HepG2 (cell line): ENCODE data around the gene ST3GAL2. TPM values are rescaled to one million over a fixed set of nuclear protein-coding genes. Genes with fewer than 3 reads are reported as not detected.

ENCODE experiments used
- CBX5 ChIP-seq: sonication (generic); formaldehyde crosslinking; IDR thresholded peaks from 2 replicates; pipeline ENCODE4 v1.4.0; 2020; ENCODE audit warnings: missing genetic modification reagents, borderline replicate concordance
- CENPX ChIP-seq: sonication (generic); formaldehyde crosslinking; IDR thresholded peaks from 2 replicates; pipeline ENCODE4 v1.9.0; 2021; ENCODE audit warnings: mild to moderate bottlenecking, missing genetic modification reagents, moderate library complexity
- DNMT3B ChIP-seq: conservative IDR thresholded peaks from 2 replicates; pipeline ENCODE4 v1.6.1; 2016; ENCODE audit warnings: missing biosample characterization, control low read depth
- FOXC1 ChIP-seq: sonication (generic); formaldehyde crosslinking; IDR thresholded peaks from 2 replicates; pipeline ENCODE4 v1.8.0; 2022; ENCODE audit warnings: mild to moderate bottlenecking, missing genetic modification reagents, borderline replicate concordance
- FOXK1 ChIP-seq: sonication (generic); formaldehyde crosslinking; IDR thresholded peaks from 2 replicates; pipeline ENCODE4 v1.4.0; 2020; ENCODE audit warnings: low read depth, missing genetic modification reagents, borderline replicate concordance
- GTF3A ChIP-seq: sonication (generic); formaldehyde crosslinking; conservative IDR thresholded peaks from 2 replicates; pipeline ENCODE4 v1.4.0; 2020; ENCODE audit warnings: mild to moderate bottlenecking, missing genetic modification reagents
- HNF4A ChIP-seq: sonication (generic); formaldehyde crosslinking; IDR thresholded peaks from 2 replicates; pipeline ENCODE4 v1.4.0; 2020; ENCODE audit warnings: missing genetic modification reagents
- HOXA9 ChIP-seq: sonication (generic); formaldehyde crosslinking; IDR thresholded peaks from 2 replicates; pipeline ENCODE4 v1.8.1; 2022; ENCODE audit warnings: missing genetic modification reagents, mild to moderate bottlenecking, moderate library complexity, borderline replicate concordance
- KLF12 ChIP-seq: sonication (generic); formaldehyde crosslinking; IDR thresholded peaks from 2 replicates; pipeline ENCODE4 v1.4.0; 2020; ENCODE audit warnings: missing genetic modification reagents, borderline replicate concordance
- MEF2D ChIP-seq: sonication (generic); formaldehyde crosslinking; IDR thresholded peaks from 2 replicates; pipeline ENCODE4 v1.5.1; 2020; ENCODE audit warnings: mild to moderate bottlenecking, missing genetic modification reagents
- MLX ChIP-seq: IDR thresholded peaks from 2 replicates; pipeline ENCODE4 v1.6.1; 2016
- MXD3 ChIP-seq: IDR thresholded peaks from 2 replicates; pipeline ENCODE4 v1.6.1; 2016; ENCODE audit warnings: mild to moderate bottlenecking, missing biosample characterization, missing genetic modification reagents
- PPARG ChIP-seq: conservative IDR thresholded peaks from 2 replicates; pipeline ENCODE4 v1.6.1; 2016; ENCODE audit warnings: missing biosample characterization, missing genetic modification reagents
- ZNF12 ChIP-seq: sonication (generic); formaldehyde crosslinking; IDR thresholded peaks from 2 replicates; pipeline ENCODE4 v1.5.0; 2020; ENCODE audit warnings: missing genetic modification reagents
- ZNF205 ChIP-seq: IDR thresholded peaks from 2 replicates; pipeline ENCODE4 v1.6.1; 2018; ENCODE audit warnings: missing biosample characterization, missing genetic modification reagents
- ZNF337 ChIP-seq: sonication (generic); formaldehyde crosslinking; IDR thresholded peaks from 2 replicates; pipeline ENCODE4 v1.5.1; 2020; ENCODE audit warnings: missing genetic modification reagents, low read depth, mild to moderate bottlenecking, borderline replicate concordance
- ZNF549 ChIP-seq: sonication (generic); formaldehyde crosslinking; IDR thresholded peaks from 2 replicates; pipeline ENCODE4 v1.5.0; 2020; ENCODE audit warnings: missing genetic modification reagents
- ZNF589 ChIP-seq: sonication (generic); formaldehyde crosslinking; conservative IDR thresholded peaks from 2 replicates; pipeline ENCODE4 v1.8.0; 2022; ENCODE audit warnings: mild to moderate bottlenecking, moderate library complexity, missing genetic modification reagents
- ZNF616 ChIP-seq: sonication (generic); formaldehyde crosslinking; IDR thresholded peaks from 2 replicates; pipeline ENCODE4 v1.5.0; 2020; ENCODE audit warnings: low read depth, mild to moderate bottlenecking, missing genetic modification reagents
- ZNF790 ChIP-seq: sonication (generic); formaldehyde crosslinking; IDR thresholded peaks from 2 replicates; pipeline ENCODE4 v1.8.0; 2022; ENCODE audit warnings: missing genetic modification reagents, mild to moderate bottlenecking, borderline replicate concordance
- ZSCAN25 ChIP-seq: sonication (generic); formaldehyde crosslinking; IDR thresholded peaks from 2 replicates; pipeline ENCODE4 v1.8.0; 2022; ENCODE audit warnings: mild to moderate bottlenecking, missing genetic modification reagents
- ZSCAN29 ChIP-seq: sonication (generic); formaldehyde crosslinking; conservative IDR thresholded peaks from 2 replicates; pipeline ENCODE4 v1.4.0; 2020; ENCODE audit warnings: mild to moderate bottlenecking, missing genetic modification reagents
- polyA plus RNA-seq, 8 experiments: library from polyadenylated mRNA; depleted of rRNA in 3 of 8; stranded (reverse) in 7 of 8; unstranded in 1 of 8; fragments of >200 nt; fragmentation: Illumina TruSeq in 4 of 8; extraction: Trizol in 4 of 8; gene quantifications; 2 replicates each; pipeline versions ENCODE4 v1.2.1 to v1.2.3, GENCODE V29; 2011 to 2016; ENCODE audit warnings: low read depth in 4 of 8, missing spikeins in 1 of 8, mixed read lengths in 1 of 8; ENCODE audit not compliant: insufficient read depth in 1 of 8
- total RNA-seq, 5 experiments: library from RNA; depleted of rRNA; stranded (reverse); fragments of >200 nt; fragmentation: Illumina TruSeq; extraction: Trizol; gene quantifications; 2 replicates each; pipeline ENCODE4 v1.2.3, GENCODE V29; 2016; ENCODE audit warnings: low read depth in 1 of 5
- TF ChIP-seq, protein P1 (sequence below): sonication (generic); formaldehyde crosslinking; IDR thresholded peaks from 2 replicates; pipeline ENCODE4 v1.4.0; 2020; ENCODE audit warnings: missing genetic modification reagents, mild to moderate bottlenecking, borderline replicate concordance
- TF ChIP-seq, protein P2 (sequence below): conservative IDR thresholded peaks from 2 replicates; pipeline ENCODE4 v1.6.1; 2018; ENCODE audit warnings: missing genetic modification reagents
- TF ChIP-seq, protein P3 (sequence below): sonication (generic); formaldehyde crosslinking; IDR thresholded peaks from 2 replicates; pipeline ENCODE4 v1.8.1; 2023; ENCODE audit warnings: mild to moderate bottlenecking, missing genetic modification reagents

The ST3GAL2 gene
- total and polyA plus RNA-seq, 2 of the 13 experiments (the other 11 are each of a cell fraction or from before 2014, with no cell fraction given), result 16.3 to 24.9 TPM

GRCh38 chr16:70454222-70455034 is 15.5 kb upstream of the ST3GAL2 start, which contains the start of gene FCSK (continued):
- peak; percentile 85 for TF ChIP-seq ZNF549 (CRISPR knock-in tag)
- TF ChIP-seq MEF2D (CRISPR knock-in tag), result peak; percentile 67; the same call in 1 of the 2 replicates
- peak; percentile 46; the same call in 1 of the 2 replicates for TF ChIP-seq ZSCAN25 (CRISPR knock-in tag)
- peak; percentile 42; the same call in 1 of the 2 replicates for TF ChIP-seq MLX
- TF ChIP-seq CBX5 (CRISPR knock-in tag), result peak; percentile 80; the same call in 1 of the 2 replicates
- peak; percentile 85 for TF ChIP-seq KLF12 (CRISPR knock-in tag)
- TF ChIP-seq CENPX, result no peak
- TF ChIP-seq, protein P1, sequence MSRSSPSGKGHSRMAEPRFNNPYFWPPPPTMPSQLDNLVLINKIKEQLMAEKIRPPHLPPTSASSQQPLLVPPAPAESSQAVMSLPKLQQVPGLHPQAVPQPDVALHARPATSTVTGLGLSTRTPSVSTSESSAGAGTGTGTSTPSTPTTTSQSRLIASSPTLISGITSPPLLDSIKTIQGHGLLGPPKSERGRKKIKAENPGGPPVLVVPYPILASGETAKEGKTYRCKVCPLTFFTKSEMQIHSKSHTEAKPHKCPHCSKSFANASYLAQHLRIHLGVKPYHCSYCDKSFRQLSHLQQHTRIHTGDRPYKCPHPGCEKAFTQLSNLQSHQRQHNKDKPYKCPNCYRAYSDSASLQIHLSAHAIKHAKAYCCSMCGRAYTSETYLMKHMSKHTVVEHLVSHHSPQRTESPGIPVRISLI (CRISPR knock-in tag), result peak; percentile 98
- peak; percentile 67; the same call in 1 of the 2 replicates for TF ChIP-seq ZNF205
- no peak for TF ChIP-seq DNMT3B (CRISPR knock-in tag)
- 0 out of 2 replicates have a peak, but pooled peaks have one; percentile 45 for TF ChIP-seq PPARG (CRISPR knock-in tag)
- peak; percentile 69 for TF ChIP-seq HNF4A (CRISPR knock-in tag)
- TF ChIP-seq ZNF12, result no peak
- TF ChIP-seq ZNF337 (CRISPR knock-in tag), result peak; percentile 85; the same call in 1 of the 2 replicates
- peak; percentile 56; the same call in 1 of the 2 replicates for TF ChIP-seq FOXK1
- TF ChIP-seq MXD3 (CRISPR knock-in tag), result peak; percentile 84
- TF ChIP-seq FOXC1 (CRISPR knock-in tag), result no peak; the same call in 1 of the 2 replicates
- TF ChIP-seq, protein P2, sequence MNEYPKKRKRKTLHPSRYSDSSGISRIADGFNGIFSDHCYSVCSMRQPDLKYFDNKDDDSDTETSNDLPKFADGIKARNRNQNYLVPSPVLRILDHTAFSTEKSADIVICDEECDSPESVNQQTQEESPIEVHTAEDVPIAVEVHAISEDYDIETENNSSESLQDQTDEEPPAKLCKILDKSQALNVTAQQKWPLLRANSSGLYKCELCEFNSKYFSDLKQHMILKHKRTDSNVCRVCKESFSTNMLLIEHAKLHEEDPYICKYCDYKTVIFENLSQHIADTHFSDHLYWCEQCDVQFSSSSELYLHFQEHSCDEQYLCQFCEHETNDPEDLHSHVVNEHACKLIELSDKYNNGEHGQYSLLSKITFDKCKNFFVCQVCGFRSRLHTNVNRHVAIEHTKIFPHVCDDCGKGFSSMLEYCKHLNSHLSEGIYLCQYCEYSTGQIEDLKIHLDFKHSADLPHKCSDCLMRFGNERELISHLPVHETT (CRISPR knock-in tag), result peak; percentile 94
- TF ChIP-seq ZNF790 (CRISPR knock-in tag), result peak; percentile 92; the same call in 1 of the 2 replicates
- no peak for TF ChIP-seq ZSCAN29 (CRISPR knock-in tag)
- TF ChIP-seq, protein P3, sequence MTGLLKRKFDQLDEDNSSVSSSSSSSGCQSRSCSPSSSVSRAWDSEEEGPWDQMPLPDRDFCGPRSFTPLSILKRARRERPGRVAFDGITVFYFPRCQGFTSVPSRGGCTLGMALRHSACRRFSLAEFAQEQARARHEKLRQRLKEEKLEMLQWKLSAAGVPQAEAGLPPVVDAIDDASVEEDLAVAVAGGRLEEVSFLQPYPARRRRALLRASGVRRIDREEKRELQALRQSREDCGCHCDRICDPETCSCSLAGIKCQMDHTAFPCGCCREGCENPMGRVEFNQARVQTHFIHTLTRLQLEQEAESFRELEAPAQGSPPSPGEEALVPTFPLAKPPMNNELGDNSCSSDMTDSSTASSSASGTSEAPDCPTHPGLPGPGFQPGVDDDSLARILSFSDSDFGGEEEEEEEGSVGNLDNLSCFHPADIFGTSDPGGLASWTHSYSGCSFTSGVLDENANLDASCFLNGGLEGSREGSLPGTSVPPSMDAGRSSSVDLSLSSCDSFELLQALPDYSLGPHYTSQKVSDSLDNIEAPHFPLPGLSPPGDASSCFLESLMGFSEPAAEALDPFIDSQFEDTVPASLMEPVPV, result peak; percentile 88; the same call in 1 of the 2 replicates
- no peak; the same call in 1 of the 2 replicates for TF ChIP-seq GTF3A (CRISPR knock-in tag)
- TF ChIP-seq ZNF616, result no peak
- TF ChIP-seq HOXA9 (CRISPR knock-in tag), result no peak
- no peak for TF ChIP-seq ZNF589 (CRISPR knock-in tag)
